Esophagus muscularis mucosa (tissue), 4 donors: ENCODE data around the gene PSMC3.

ENCODE experiments used
- EP300 ChIP-seq: sonication (generic); formaldehyde crosslinking; IDR thresholded peaks from one replicate; pipeline ENCODE4 v1.6.1; 2017; ENCODE audit warnings: antibody characterized with exemption
- POLR2A ChIP-seq: fragments of 450-650 bp; IDR thresholded peaks from one replicate; pipeline ENCODE4 v1.6.1; 2017; ENCODE audit warnings: antibody characterized with exemption, moderate library complexity, mild to moderate bottlenecking, low read depth
- POLR2AphosphoS5 ChIP-seq, 2 donors: sonication (generic); formaldehyde crosslinking; IDR thresholded peaks; one replicate each; pipeline ENCODE4 v1.6.1; 2017; ENCODE audit warnings: antibody characterized with exemption in 2 of 2
- TF ChIP-seq, protein P1 (sequence below), 3 experiments: fragments of 200-600 bp in 2 of 3; fragments of 450-650 bp in 1 of 3; sonication (generic) in 2 of 3; IDR thresholded peaks; one replicate each; pipeline ENCODE4 v1.5.1; 2017 to 2019; ENCODE audit warnings: antibody characterized with exemption in 3 of 3, mild to moderate bottlenecking in 2 of 3, moderate library complexity in 1 of 3

DNA sequence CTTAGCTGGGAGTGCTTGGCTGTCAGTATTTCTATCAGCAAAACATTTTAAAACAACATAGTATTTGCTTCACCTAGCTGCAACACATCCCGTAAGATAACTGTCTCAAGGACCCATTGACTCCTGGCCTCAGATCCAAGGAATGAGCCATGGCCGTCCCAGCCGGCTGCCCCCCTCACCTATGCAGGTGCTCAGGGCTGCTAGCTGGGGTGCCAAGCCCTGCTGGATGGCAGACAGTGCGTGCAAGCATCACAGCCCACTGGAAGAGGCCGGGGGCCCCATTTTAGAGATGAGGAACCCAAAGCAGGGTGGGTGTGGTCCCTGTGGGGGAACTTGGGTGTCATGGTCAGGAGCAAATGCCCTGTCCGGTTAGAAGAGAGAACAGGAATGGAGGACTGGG is 8.5 kb downstream of the PSMC3 start:
- TF ChIP-seq, protein P1, sequence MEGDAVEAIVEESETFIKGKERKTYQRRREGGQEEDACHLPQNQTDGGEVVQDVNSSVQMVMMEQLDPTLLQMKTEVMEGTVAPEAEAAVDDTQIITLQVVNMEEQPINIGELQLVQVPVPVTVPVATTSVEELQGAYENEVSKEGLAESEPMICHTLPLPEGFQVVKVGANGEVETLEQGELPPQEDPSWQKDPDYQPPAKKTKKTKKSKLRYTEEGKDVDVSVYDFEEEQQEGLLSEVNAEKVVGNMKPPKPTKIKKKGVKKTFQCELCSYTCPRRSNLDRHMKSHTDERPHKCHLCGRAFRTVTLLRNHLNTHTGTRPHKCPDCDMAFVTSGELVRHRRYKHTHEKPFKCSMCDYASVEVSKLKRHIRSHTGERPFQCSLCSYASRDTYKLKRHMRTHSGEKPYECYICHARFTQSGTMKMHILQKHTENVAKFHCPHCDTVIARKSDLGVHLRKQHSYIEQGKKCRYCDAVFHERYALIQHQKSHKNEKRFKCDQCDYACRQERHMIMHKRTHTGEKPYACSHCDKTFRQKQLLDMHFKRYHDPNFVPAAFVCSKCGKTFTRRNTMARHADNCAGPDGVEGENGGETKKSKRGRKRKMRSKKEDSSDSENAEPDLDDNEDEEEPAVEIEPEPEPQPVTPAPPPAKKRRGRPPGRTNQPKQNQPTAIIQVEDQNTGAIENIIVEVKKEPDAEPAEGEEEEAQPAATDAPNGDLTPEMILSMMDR (IDR thresholded peaks at IDR 0.05) = no peak
- TF ChIP-seq EP300 (no peak), POLR2A (no peak), POLR2AphosphoS5 (IDR thresholded peaks at IDR 0.05) (no peak)
